ENCODE measurements around the gene COX5A.
A peak's percentile ranks its signal among the peaks of the same experiment; 100 is the strongest.

COX5A gene

GRCh38 chr15:74960286-74960685, 22.4 kb upstream of the COX5A start:
- Histone ChIP-seq H3K4me3 (ENCODE audit: insufficient read length, low read depth) (no peak overlapping the region), H3K36me3 (ENCODE audit: insufficient read depth, insufficient read length, low read length) (no peaks in the 10 kb centered on the region), H3K9ac (ENCODE audit: insufficient read length, low read depth) (no peak overlapping the region), H3K27me3 (ENCODE audit: insufficient read depth, insufficient read length) (peaks cover 52% of the 10 kb centered on the region), H3K9me3 (ENCODE audit: insufficient read depth, low read length) (no peaks in the 10 kb centered on the region), H3K4me1 (ENCODE audit: insufficient read depth, insufficient read length) (peaks cover 6% of the 10 kb centered on the region)
- TF ChIP-seq ZNF274 (IDR thresholded peaks at IDR 0.05; ENCODE audit: low read depth, low read length), result no peak
- no peak for TF ChIP-seq YY1 (IDR thresholded peaks at IDR 0.05; ENCODE audit: insufficient read depth, insufficient read length)
- TF ChIP-seq SUZ12 (IDR thresholded peaks at IDR 0.05; ENCODE audit: extremely low read depth, insufficient read depth, insufficient read length), result no peak
- DNase-seq (ENCODE audit: low read depth, low spot score), result no peak

- Histone ChIP-seq H3K4me3 (ENCODE audit: insufficient read length, low read depth) (peak overlapping the region; percentile 12), H3K9ac (ENCODE audit: insufficient read length, low read depth) (no peak overlapping the region), H3K4me1 (ENCODE audit: insufficient read depth, insufficient read length) (peaks cover 8% of the 10 kb centered on the region), H3K27me3 (ENCODE audit: insufficient read depth, insufficient read length) (peaks cover 55% of the 10 kb centered on the region), H3K36me3 (ENCODE audit: insufficient read depth, insufficient read length, low read length) (no peaks in the 10 kb centered on the region), H3K9me3 (ENCODE audit: insufficient read depth, low read length) (no peaks in the 10 kb centered on the region)
- TF ChIP-seq YY1 (IDR thresholded peaks at IDR 0.05; ENCODE audit: insufficient read depth, insufficient read length) (no peak), SUZ12 (IDR thresholded peaks at IDR 0.05; ENCODE audit: extremely low read depth, insufficient read depth, insufficient read length) (no peak), ZNF274 (IDR thresholded peaks at IDR 0.05; ENCODE audit: low read depth, low read length) (no peak)
- DNase-seq (ENCODE audit: low read depth, low spot score), result no peak
These were observed 21.7 kb upstream of the COX5A start for GRCh38 chr15:74959586-74959939.

GRCh38 chr15:74958908-74959585, 21.2 kb upstream of the COX5A start:
- Histone ChIP-seq H3K9ac (ENCODE audit: insufficient read length, low read depth) (peak overlapping the region; percentile 87), H3K9me3 (ENCODE audit: insufficient read depth, low read length) (no peaks in the 10 kb centered on the region), H3K4me3 (ENCODE audit: insufficient read length, low read depth) (peak overlapping the region; percentile 82), H3K4me1 (ENCODE audit: insufficient read depth, insufficient read length) (peaks cover 12% of the 10 kb centered on the region), H3K36me3 (ENCODE audit: insufficient read depth, insufficient read length, low read length) (no peaks in the 10 kb centered on the region), H3K27me3 (ENCODE audit: insufficient read depth, insufficient read length) (peaks cover 54% of the 10 kb centered on the region)
- TF ChIP-seq SUZ12 (IDR thresholded peaks at IDR 0.05; ENCODE audit: extremely low read depth, insufficient read depth, insufficient read length), result no peak
- no peak for TF ChIP-seq ZNF274 (IDR thresholded peaks at IDR 0.05; ENCODE audit: low read depth, low read length)
- no peak for TF ChIP-seq YY1 (IDR thresholded peaks at IDR 0.05; ENCODE audit: insufficient read depth, insufficient read length)
- peak; percentile 32 for DNase-seq (ENCODE audit: low read depth, low spot score)

GRCh38 chr15:74958320-74958907, 20.5 kb upstream of the COX5A start:
- DNase-seq (ENCODE audit: low read depth, low spot score), result peak; percentile 28
- Histone ChIP-seq H3K4me3 (ENCODE audit: insufficient read length, low read depth) (peak overlapping the region; percentile 82), H3K36me3 (ENCODE audit: insufficient read depth, insufficient read length, low read length) (no peaks in the 10 kb centered on the region), H3K9me3 (ENCODE audit: insufficient read depth, low read length) (no peaks in the 10 kb centered on the region), H3K4me1 (ENCODE audit: insufficient read depth, insufficient read length) (peaks cover 12% of the 10 kb centered on the region), H3K9ac (ENCODE audit: insufficient read length, low read depth) (peak overlapping the region; percentile 87), H3K27me3 (ENCODE audit: insufficient read depth, insufficient read length) (peaks cover 51% of the 10 kb centered on the region)
- no peak for TF ChIP-seq SUZ12 (IDR thresholded peaks at IDR 0.05; ENCODE audit: extremely low read depth, insufficient read depth, insufficient read length)
- no peak for TF ChIP-seq YY1 (IDR thresholded peaks at IDR 0.05; ENCODE audit: insufficient read depth, insufficient read length)
- no peak for TF ChIP-seq ZNF274 (IDR thresholded peaks at IDR 0.05; ENCODE audit: low read depth, low read length)

GRCh38 chr15:74957476-74958035, 19.7 kb upstream of the COX5A start:
- Histone ChIP-seq H3K27me3 (ENCODE audit: insufficient read depth, insufficient read length) (peaks cover 42% of the 10 kb centered on the region), H3K4me3 (ENCODE audit: insufficient read length, low read depth) (peak overlapping the region; percentile 82), H3K9me3 (ENCODE audit: insufficient read depth, low read length) (no peaks in the 10 kb centered on the region), H3K9ac (ENCODE audit: insufficient read length, low read depth) (peak overlapping the region; percentile 92), H3K4me1 (ENCODE audit: insufficient read depth, insufficient read length) (peaks cover 12% of the 10 kb centered on the region), H3K36me3 (ENCODE audit: insufficient read depth, insufficient read length, low read length) (no peaks in the 10 kb centered on the region)
- DNase-seq (ENCODE audit: low read depth, low spot score), result no peak
- no peak for TF ChIP-seq YY1 (IDR thresholded peaks at IDR 0.05; ENCODE audit: insufficient read depth, insufficient read length)
- TF ChIP-seq SUZ12 (IDR thresholded peaks at IDR 0.05; ENCODE audit: extremely low read depth, insufficient read depth, insufficient read length), result no peak
- no peak for TF ChIP-seq ZNF274 (IDR thresholded peaks at IDR 0.05; ENCODE audit: low read depth, low read length)

GRCh38 chr15:74956648-74957475, 19.0 kb upstream of the COX5A start, which contains the start of gene RPP25:
Gene RPP25, minus strand, starts transcription at chr15:74956772. Its CDS starts 189 bp downstream, at chr15:74956583.
- Histone ChIP-seq H3K9ac (ENCODE audit: insufficient read length, low read depth) (peak within 1 kb of the TSS; percentile 92), H3K9me3 (ENCODE audit: insufficient read depth, low read length) (no peaks in the 10 kb centered on the region), H3K27me3 (ENCODE audit: insufficient read depth, insufficient read length) (peaks cover 38% of the 10 kb centered on the region), H3K36me3 (ENCODE audit: insufficient read depth, insufficient read length, low read length) (no peaks in the 10 kb centered on the region), H3K4me3 (ENCODE audit: insufficient read length, low read depth) (peak within 1 kb of the TSS; percentile 82), H3K4me1 (ENCODE audit: insufficient read depth, insufficient read length) (peaks cover 16% of the 10 kb centered on the region)
- TF ChIP-seq SUZ12 (IDR thresholded peaks at IDR 0.05; ENCODE audit: extremely low read depth, insufficient read depth, insufficient read length) (no peak), YY1 (IDR thresholded peaks at IDR 0.05; ENCODE audit: insufficient read depth, insufficient read length) (no peak), ZNF274 (IDR thresholded peaks at IDR 0.05; ENCODE audit: low read depth, low read length) (no peak)
- peak; percentile 88 for DNase-seq (ENCODE audit: low read depth, low spot score)
